Activated CD8-positive, alpha-beta T cell treated with anti-CD3 and anti-CD28 coated beads, Interleukin-2, amount 10 ng/mL, durations not matched to agents 7 days and 5 days (primary cell): ENCODE data around the gene COPS2. TPM values are rescaled to one million over a fixed set of nuclear protein-coding genes. Genes with fewer than 3 reads are reported as not detected.

Experiments
- ATAC-seq: fragments of 150-1000 bp; cut with Tn5 transposase; one replicate; pipeline ENCODE4 v1.10.0; 2021; ENCODE audit warnings: moderate library complexity
- CTCF ChIA-PET: fragments of 350-600 bp; sonication (Branson Sonifier 250); formaldehyde crosslinking; loops from one replicate; lab custom pipeline; 2021; ENCODE audit warnings: antibody characterized with exemption; lab: Charles Lee
- POLR2A ChIA-PET: fragments of 350-600 bp; sonication (Branson Sonifier 250); formaldehyde crosslinking; loops from one replicate; lab custom pipeline; 2021; ENCODE audit warnings: antibody characterized with exemption; lab: Charles Lee
- DNase-seq: peaks from one replicate; pipeline ENCODE4 v3.0.0-alpha.2; 2020
- H3K27ac Mint-ChIP-seq: one replicate; pipeline ENCODE4 v1.8.0; 2021; ENCODE audit warnings: mild to moderate bottlenecking, mixed read lengths
- H3K27me3 Mint-ChIP-seq: one replicate; pipeline ENCODE4 v1.8.0; 2021; ENCODE audit warnings: low read depth, mixed read lengths
- H3K36me3 Mint-ChIP-seq: one replicate; pipeline ENCODE4 v1.8.0; 2021; ENCODE audit warnings: low read depth, mixed read lengths
- H3K4me1 Mint-ChIP-seq: one replicate; pipeline ENCODE4 v1.8.0; 2021; ENCODE audit warnings: low read depth, mixed read lengths
- H3K4me3 Mint-ChIP-seq: one replicate; pipeline ENCODE4 v1.8.0; 2021; ENCODE audit warnings: mild to moderate bottlenecking, mixed read lengths
- H3K9me3 Mint-ChIP-seq: one replicate; pipeline ENCODE4 v1.8.0; 2022; ENCODE audit warnings: mixed read lengths; ENCODE audit not compliant: insufficient read depth
- total RNA-seq, 2 experiments: library from RNA; stranded (reverse); gene quantifications; one replicate each; pipeline ENCODE4 v1.2.3, GENCODE V29; 2021

COPS2 gene
- total RNA-seq, 2 experiments from 2014 or later = 55.8 to 56.8 TPM

- ChIA-PET CTCF (interaction anchor here (1.5 kb wide), 1 partner anchor 14 kb away, joined by 4 read pairs; no protein-coding TSS in a partner anchor), POLR2A (no interaction called here)
- H3K9me3 Mint-ChIP-seq = no peaks in the 10 kb centered on the region
- H3K27me3 Mint-ChIP-seq = no peaks in the 10 kb centered on the region
- ATAC-seq (no peak), DNase-seq (no peak)
- peaks cover 14% of the 10 kb centered on the region for H3K4me1 Mint-ChIP-seq
- peaks cover 51% of the 10 kb centered on the region for H3K36me3 Mint-ChIP-seq
- H3K4me3 Mint-ChIP-seq = no peak overlapping the region
- no peak overlapping the region for H3K27ac Mint-ChIP-seq
These were observed 24.0 kb downstream of the COPS2 start for GRCh38 chr15:49131403-49131802.

DNA sequence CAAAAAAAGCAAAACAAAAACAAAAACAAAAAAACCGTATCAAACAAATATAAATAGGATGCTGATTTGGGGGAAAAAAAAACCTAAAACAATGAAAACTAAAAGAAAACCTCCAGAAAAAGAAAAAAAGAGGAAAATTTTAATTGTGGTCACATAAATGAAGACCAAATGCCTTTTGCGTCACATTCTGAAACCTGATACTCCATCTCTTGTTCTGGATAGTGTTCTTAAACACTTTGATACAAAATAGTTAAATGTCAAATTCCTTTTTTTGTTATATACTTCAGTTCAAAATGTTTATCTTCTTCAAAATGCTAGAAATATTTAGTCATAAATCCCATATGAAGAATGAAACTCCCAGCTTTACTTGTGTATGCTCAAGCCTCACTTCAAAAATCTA, 31.0 kb downstream of the COPS2 start:
- POLR2A ChIA-PET = no interaction called here
- no peak for DNase-seq

GRCh38 chr15:49122541-49123062, 32.8 kb downstream of the COPS2 start:
- H3K36me3 Mint-ChIP-seq = peaks cover 11% of the 10 kb centered on the region

More for the DNA sequence above, 31.0 kb downstream of the COPS2 start:
- Mint-ChIP-seq H3K36me3 (peaks cover 16% of the 10 kb centered on the region), H3K9me3 (no peaks in the 10 kb centered on the region), H3K4me3 (no peak overlapping the region), H3K27me3 (no peaks in the 10 kb centered on the region), H3K27ac (no peak overlapping the region), H3K4me1 (no peaks in the 10 kb centered on the region)
- ATAC-seq = no peak
- CTCF ChIA-PET = interaction anchor here (1.5 to 1.6 kb wide), 2 partner anchors 21 to 263 kb away, joined by 7 read pairs; no protein-coding TSS in a partner anchor

GRCh38 chr15:49121901-49122300, 33.5 kb downstream of the COPS2 start:
- CTCF ChIA-PET = interaction anchor here (0.7 to 1.8 kb wide), 3 partner anchors 24 to 260 kb away, joined by 3 to 9 read pairs (median 4); no protein-coding TSS in a partner anchor
- H3K4me1 Mint-ChIP-seq = no peaks in the 10 kb centered on the region

More at GRCh38 chr15:49122541-49123062, 32.8 kb downstream of the COPS2 start:
- Mint-ChIP-seq H3K27ac (no peak overlapping the region), H3K27me3 (no peaks in the 10 kb centered on the region), H3K9me3 (no peaks in the 10 kb centered on the region), H3K4me1 (no peaks in the 10 kb centered on the region), H3K4me3 (no peak overlapping the region)
- CTCF ChIA-PET = interaction anchor here (0.7 to 1.8 kb wide), 3 partner anchors 23 to 261 kb away, joined by 3 to 9 read pairs (median 4); no protein-coding TSS in a partner anchor
- DNase-seq = no peak
- POLR2A ChIA-PET = no interaction called here
- no peak for ATAC-seq

GRCh38 chr15:49120832-49121231, 34.6 kb downstream of the COPS2 start:
- DNase-seq (no peak), ATAC-seq (no peak)
- Mint-ChIP-seq H3K27ac (no peak overlapping the region), H3K9me3 (no peaks in the 10 kb centered on the region), H3K4me3 (no peak overlapping the region), H3K27me3 (no peaks in the 10 kb centered on the region), H3K36me3 (peaks cover 10% of the 10 kb centered on the region), H3K4me1 (no peaks in the 10 kb centered on the region)
- ChIA-PET POLR2A (no interaction called here), CTCF (no interaction called here)

More at GRCh38 chr15:49121901-49122300, 33.5 kb downstream of the COPS2 start:
- Mint-ChIP-seq H3K36me3 (peaks cover 6% of the 10 kb centered on the region), H3K4me3 (no peak overlapping the region), H3K9me3 (no peaks in the 10 kb centered on the region), H3K27me3 (no peaks in the 10 kb centered on the region), H3K27ac (no peak overlapping the region)
- DNase-seq (no peak), ATAC-seq (no peak)
- POLR2A ChIA-PET = no interaction called here

GRCh38 chr15:49116108-49116857, 39.1 kb downstream of the COPS2 start:
- Mint-ChIP-seq H3K27ac (no peak overlapping the region), H3K4me1 (no peaks in the 10 kb centered on the region), H3K36me3 (peaks cover 44% of the 10 kb centered on the region), H3K4me3 (no peak overlapping the region), H3K9me3 (peaks cover 15% of the 10 kb centered on the region), H3K27me3 (no peaks in the 10 kb centered on the region)
- DNase-seq = no peak
- POLR2A ChIA-PET = no interaction called here
- no peak for ATAC-seq
- CTCF ChIA-PET = no interaction called here

GRCh38 chr15:49115062-49115461, 40.3 kb downstream of the COPS2 start:
- Mint-ChIP-seq H3K27ac (no peak overlapping the region), H3K9me3 (peaks cover 16% of the 10 kb centered on the region), H3K4me1 (no peaks in the 10 kb centered on the region), H3K36me3 (peaks cover 48% of the 10 kb centered on the region), H3K27me3 (no peaks in the 10 kb centered on the region), H3K4me3 (no peak overlapping the region)
- ChIA-PET CTCF (no interaction called here), POLR2A (interaction anchor here (0.5 kb wide), 1 partner anchor 323 kb away, joined by 3 read pairs; no protein-coding TSS in a partner anchor)
- ATAC-seq (no peak), DNase-seq (no peak)

DNA sequence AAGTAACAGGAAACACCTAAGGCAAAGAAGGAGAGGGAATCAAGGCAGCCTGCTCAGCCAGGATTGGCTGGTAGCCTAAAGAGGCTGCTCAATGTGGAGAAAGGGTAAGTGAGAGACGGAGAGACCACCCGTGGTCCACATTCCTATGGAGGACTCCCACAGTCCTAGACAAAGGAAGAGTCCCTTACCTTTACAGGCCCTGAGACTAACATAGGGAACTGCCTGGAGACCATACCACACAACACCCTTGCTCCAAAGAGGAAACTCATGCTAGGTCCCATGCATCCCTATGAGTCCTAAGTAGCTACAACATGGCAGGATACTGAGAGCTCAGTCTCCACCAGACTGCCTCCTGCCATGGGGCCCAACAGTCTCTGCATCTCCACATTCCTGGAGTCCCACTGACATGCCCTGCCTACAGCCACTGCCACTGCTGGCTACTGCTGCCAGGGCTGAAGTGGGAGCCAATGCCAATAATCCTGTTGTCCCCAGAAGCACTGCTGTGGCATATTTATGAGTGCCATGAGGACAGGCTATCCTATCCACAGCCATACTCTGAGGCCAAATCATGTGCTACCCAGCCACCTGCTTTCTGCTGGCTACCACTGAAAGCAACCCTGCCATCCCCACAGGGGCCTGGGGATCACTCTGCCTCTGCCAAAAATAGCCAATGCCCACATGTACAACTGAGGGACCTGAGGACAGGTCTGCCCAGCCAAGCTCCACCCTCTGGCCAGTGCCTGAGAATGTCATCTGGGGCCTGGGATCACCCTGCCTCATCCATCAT, 45.0 kb downstream of the COPS2 start:
- no peaks in the 10 kb centered on the region for H3K27me3 Mint-ChIP-seq
- no peak for ATAC-seq
- no peak overlapping the region for H3K27ac Mint-ChIP-seq

DNA sequence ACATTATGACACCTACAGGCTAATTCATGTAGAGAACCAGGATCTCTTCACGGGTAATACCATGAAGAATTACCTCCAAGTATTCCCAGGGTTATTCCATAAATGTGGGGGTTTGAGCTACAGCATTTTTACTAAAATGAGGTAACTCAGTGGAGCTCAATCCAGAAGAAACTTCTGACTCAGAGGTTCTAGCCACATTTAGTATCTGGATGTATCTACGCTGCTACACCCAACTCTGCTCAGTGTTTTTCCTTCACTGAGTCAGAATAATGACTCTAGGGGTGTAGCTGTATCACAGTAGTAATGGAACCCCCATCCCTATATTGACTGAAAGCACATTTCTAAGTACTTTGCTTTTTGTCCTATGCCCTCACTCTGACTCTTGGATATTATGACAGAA, 52.4 kb downstream of the COPS2 start:
- no peak overlapping the region for H3K4me3 Mint-ChIP-seq
- ChIA-PET CTCF (interaction anchor here (0.7 kb wide), 1 partner anchor 714 kb away, joined by 3 read pairs; no protein-coding TSS in a partner anchor), POLR2A (no interaction called here)
- no peaks in the 10 kb centered on the region for H3K27me3 Mint-ChIP-seq
- H3K4me1 Mint-ChIP-seq = no peaks in the 10 kb centered on the region
- DNase-seq (no peak), ATAC-seq (no peak)
- H3K9me3 Mint-ChIP-seq = no peaks in the 10 kb centered on the region
- peaks cover 11% of the 10 kb centered on the region for H3K36me3 Mint-ChIP-seq
- no peak overlapping the region for H3K27ac Mint-ChIP-seq

More for the DNA sequence above, 45.0 kb downstream of the COPS2 start:
- Mint-ChIP-seq H3K4me1 (no peaks in the 10 kb centered on the region), H3K36me3 (peaks cover 49% of the 10 kb centered on the region), H3K9me3 (peaks cover 16% of the 10 kb centered on the region), H3K4me3 (no peak overlapping the region)
- POLR2A ChIA-PET = no interaction called here
- no peak for DNase-seq
- CTCF ChIA-PET = no interaction called here

DNA sequence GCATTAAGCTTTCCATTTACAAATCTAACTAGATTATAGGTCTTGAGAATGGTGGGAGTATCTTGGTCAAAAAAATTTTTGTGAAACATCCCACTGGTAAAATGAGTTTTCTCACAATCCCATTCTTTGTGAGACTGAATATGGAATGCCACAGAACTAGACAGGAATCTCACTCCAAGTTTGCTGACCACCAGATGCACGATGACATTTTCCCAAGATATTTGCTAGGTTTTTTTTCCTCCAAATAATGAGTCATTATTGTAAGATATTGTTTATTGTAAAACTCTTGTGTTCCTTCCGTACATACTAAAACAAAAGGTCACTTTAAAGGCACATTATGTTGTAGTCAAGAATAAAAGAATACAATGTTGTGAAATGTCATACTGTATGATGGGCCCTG, 53.9 kb downstream of the COPS2 start:
- CTCF ChIA-PET = no interaction called here

DNA sequence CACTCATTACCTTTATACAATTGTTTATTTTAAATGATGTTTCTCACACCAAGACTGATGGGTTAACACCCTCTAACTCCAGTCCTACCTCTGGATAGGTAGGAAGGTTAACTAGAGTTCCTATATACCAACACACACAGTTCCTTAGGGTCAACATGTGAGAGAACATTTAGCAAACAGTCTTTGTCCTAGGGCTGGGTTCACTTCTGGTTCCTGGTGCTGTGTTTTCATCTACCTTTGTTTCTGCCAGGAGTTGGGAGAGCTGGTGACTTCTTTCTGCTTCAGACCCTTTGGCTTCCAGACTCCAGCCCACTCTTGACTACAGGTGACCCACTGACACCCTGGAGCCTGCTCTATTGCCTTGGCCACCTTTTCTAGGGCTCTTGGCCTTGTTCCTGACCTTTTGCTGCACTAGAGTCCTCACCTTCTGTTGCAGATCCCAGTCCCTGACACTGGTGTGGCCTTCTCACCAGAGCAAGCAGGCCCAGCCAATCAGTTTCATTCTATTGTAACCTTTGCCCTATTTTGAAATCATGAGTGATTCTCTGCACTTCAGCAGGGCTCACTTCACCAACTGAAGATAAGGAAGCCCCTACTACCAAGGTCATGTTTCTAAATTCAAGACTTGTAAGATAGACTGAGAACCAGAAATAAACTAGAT, 59.2 kb downstream of the COPS2 start:
- no peak for DNase-seq
- H3K4me3 Mint-ChIP-seq = no peak overlapping the region
- no peaks in the 10 kb centered on the region for H3K27me3 Mint-ChIP-seq
- POLR2A ChIA-PET = no interaction called here
- H3K27ac Mint-ChIP-seq = no peak overlapping the region
- H3K36me3 Mint-ChIP-seq = peaks cover 4% of the 10 kb centered on the region
- ATAC-seq = no peak
- CTCF ChIA-PET = no interaction called here
- H3K4me1 Mint-ChIP-seq = no peaks in the 10 kb centered on the region
- no peaks in the 10 kb centered on the region for H3K9me3 Mint-ChIP-seq

More for the DNA sequence above, 53.9 kb downstream of the COPS2 start:
- no peak for DNase-seq
- H3K9me3 Mint-ChIP-seq = no peaks in the 10 kb centered on the region
- no peak overlapping the region for H3K4me3 Mint-ChIP-seq
- no peaks in the 10 kb centered on the region for H3K27me3 Mint-ChIP-seq
- no peak for ATAC-seq
- H3K27ac Mint-ChIP-seq = no peak overlapping the region
- POLR2A ChIA-PET = no interaction called here
- H3K36me3 Mint-ChIP-seq = peaks cover 12% of the 10 kb centered on the region
- no peaks in the 10 kb centered on the region for H3K4me1 Mint-ChIP-seq
